HuH-7.5 (cell line): ENCODE measurements around the gene SYT12.

Source experiments
- DNase-seq: peaks from one replicate; pipeline ENCODE4 v3.0.0; 2011; ENCODE audit warnings: low spot score

The SYT12 gene

GRCh38 chr11:67055812-67056211 lies 32.9 kb downstream of the SYT12 start:
- DNase-seq, result peak; percentile 97

- DNase-seq, result peak; percentile 100
These were observed 33.6 kb downstream of the SYT12 start, which contains the start of gene RHOD for GRCh38 chr11:67056267-67057204. Gene RHOD, plus strand, starts transcription at chr11:67056847. Its CDS starts 56 bp downstream, at chr11:67056903.

GRCh38 chr11:67057205-67057672 lies 34.3 kb downstream of the SYT12 start:
- DNase-seq, result peak; percentile 97

GRCh38 chr11:67058506-67058905 lies 35.6 kb downstream of the SYT12 start:
- DNase-seq, result no peak

- DNase-seq, result no peak
These were observed 36.7 kb downstream of the SYT12 start for GRCh38 chr11:67059671-67060070.

- peak; percentile 91 for DNase-seq
These were observed 37.2 kb downstream of the SYT12 start for GRCh38 chr11:67060111-67060522.

- no peak for DNase-seq
These were observed 39.8 kb downstream of the SYT12 start for GRCh38 chr11:67062526-67063373.

GRCh38 chr11:67066333-67066709 lies 43.4 kb downstream of the SYT12 start:
- DNase-seq, result no peak

GRCh38 chr11:67071420-67072284 lies 48.7 kb downstream of the SYT12 start:
- DNase-seq, result peak; percentile 100

GRCh38 chr11:67072295-67072694 lies 49.4 kb downstream of the SYT12 start:
- DNase-seq, result no peak

- no peak for DNase-seq
These were observed 51.0 kb downstream of the SYT12 start for GRCh38 chr11:67073908-67074307.

GRCh38 chr11:67076202-67076601 lies 53.3 kb downstream of the SYT12 start:
- no peak for DNase-seq

- no peak for DNase-seq
These were observed 56.3 kb downstream of the SYT12 start for GRCh38 chr11:67079065-67079705.

- peak; percentile 68 for DNase-seq
These were observed 59.3 kb downstream of the SYT12 start for GRCh38 chr11:67082071-67082791.

GRCh38 chr11:67083786-67084366 lies 60.9 kb downstream of the SYT12 start:
- DNase-seq, result no peak

GRCh38 chr11:67085617-67086016 lies 62.7 kb downstream of the SYT12 start:
- no peak for DNase-seq

GRCh38 chr11:67090717-67091116 lies 67.8 kb downstream of the SYT12 start:
- DNase-seq, result no peak

GRCh38 chr11:67095214-67095507 lies 72.2 kb downstream of the SYT12 start:
- no peak for DNase-seq

- DNase-seq, result no peak
These were observed 76.0 kb downstream of the SYT12 start for GRCh38 chr11:67098799-67099429.

- DNase-seq, result no peak
These were observed 76.9 kb downstream of the SYT12 start for GRCh38 chr11:67099831-67100324.
